ENCODE results near the gene KHDC3L. TPM values are rescaled to one million over a fixed set of nuclear protein-coding genes. Genes with fewer than 3 reads are reported as not detected.

Gene KHDC3L
- total and polyA plus RNA-seq, 2 of the 8 experiments (the other 6 are each of a cell fraction or from before 2014, with no cell fraction given) = 0.11 TPM; not detected in 1

DNA sequence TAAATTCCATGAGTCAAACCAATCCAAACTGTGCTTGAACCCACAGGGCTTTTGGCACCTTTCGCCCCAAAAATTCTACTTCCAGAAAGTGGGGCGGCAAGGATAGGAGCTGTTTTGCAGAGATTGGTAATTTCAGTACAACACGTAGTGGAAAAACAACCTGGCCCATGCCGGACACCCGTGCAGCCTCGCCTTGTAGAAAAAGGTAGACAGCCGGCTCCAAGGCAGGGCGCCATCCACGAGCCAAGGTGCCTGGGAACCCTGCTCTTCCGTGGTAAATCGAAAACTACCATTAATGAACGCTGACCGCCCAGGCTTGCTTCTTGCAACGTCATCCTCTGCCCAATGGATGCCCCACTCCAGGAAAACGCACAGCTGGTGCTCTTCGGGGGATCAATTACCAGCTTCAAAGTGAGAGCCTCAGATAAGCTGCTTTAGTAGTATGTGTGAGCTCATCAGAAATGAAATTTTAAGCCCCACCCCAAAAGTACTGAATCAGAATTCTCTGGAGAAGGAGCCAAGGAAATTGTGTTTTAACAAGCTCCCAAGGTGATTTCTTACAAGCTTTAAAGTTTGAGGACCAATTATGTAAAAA lies 5.4 kb downstream of the KHDC3L start (continued):
- no peak for TF ChIP-seq CHD7 (IDR thresholded peaks at IDR 0.05; ENCODE audit: insufficient replicate concordance, low read length)
- no peak for TF ChIP-seq NANOG (IDR thresholded peaks at IDR 0.05; ENCODE audit: insufficient read depth, low read depth, low read length, poor library complexity, severe bottlenecking)
- no peak for TF ChIP-seq CTBP2 (IDR thresholded peaks at IDR 0.05; ENCODE audit: borderline replicate concordance, insufficient read depth, insufficient read length, low read length)

All from H1 (cell line).